ENCODE data around the gene EIF4A2.
A peak's percentile ranks its signal among the peaks of the same experiment; 100 is the strongest.
"Not testable (repeated sequence)": the region's sequence is repeated elsewhere in the genome, so short reads cannot be mapped to it uniquely, and the experiment has no call there.

Gene EIF4A2

GRCh38 chr3:186822388-186822759, 39.0 kb downstream of the EIF4A2 start:
- DNase-seq = not testable (repeated sequence)

DNA sequence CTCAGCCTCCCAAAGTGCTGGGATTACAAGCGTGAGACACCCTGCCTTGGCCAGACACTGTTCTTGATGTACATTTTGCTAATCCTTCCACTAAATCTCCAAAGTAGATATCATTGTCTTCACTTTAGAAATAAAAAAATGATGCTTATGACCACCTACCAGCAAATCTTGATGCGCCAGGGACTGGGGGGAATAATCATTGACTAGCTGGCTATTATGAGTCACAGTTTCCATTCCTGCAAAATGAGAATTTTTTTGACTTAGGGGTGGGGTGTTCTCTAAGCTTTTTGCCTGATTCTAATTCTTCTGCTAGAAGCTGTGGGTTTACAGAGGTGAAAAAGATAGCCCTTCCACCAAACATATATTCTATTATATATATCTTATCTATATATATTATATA, 40.0 kb downstream of the EIF4A2 start:
- DNase-seq = no peak

GRCh38 chr3:186824430-186825139, 41.2 kb downstream of the EIF4A2 start:
- DNase-seq = no peak

GRCh38 chr3:186825294-186825821, 42.0 kb downstream of the EIF4A2 start:
- DNase-seq = no peak

GRCh38 chr3:186825872-186826409, 42.6 kb downstream of the EIF4A2 start:
- no peak for DNase-seq

GRCh38 chr3:186826410-186826975, 43.1 kb downstream of the EIF4A2 start:
- DNase-seq = no peak

DNA sequence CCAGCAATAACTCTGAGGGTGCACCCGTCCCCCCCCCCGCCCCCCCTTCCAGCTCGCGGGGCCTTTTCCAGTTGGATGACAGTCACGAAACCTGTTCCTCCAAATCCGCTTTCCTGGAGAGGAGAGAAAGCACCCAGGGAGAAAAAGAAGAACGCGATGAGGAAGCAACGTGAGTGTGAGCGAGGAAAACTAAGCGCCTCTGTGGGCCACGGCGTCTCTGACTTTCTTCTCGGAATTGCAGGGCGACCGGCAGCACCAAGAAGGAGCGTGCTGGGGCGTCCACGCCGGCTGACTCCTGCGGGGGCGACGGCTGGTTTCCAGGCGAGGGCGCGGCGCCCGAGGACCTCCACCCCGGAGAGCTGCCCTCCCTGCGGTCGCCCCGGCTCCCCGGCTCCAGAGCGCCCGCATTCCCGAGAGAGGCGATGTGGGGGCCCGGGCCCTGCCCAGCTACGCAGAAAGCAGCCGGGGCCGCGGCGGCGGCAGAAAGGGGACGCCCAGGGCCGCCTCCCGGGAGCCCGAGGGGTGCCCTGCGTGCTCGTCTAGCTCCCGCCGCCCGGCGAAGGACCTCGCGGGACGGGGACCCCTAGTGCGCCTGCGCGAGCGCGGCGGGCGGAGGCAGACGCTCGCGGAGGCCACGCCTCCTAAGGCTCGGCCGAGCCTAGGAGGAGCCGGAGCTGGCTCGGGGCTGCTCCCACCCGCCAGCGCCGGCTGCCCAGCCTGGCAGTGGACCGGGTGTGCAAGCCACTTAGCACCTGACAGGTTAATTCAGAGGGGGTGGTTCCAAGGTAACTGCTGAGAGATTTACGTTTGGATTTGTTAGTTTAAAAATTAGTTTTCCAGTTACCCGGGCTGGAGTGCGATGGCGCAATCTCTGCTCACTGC, 43.8 kb downstream of the EIF4A2 start:
- DNase-seq = peak; percentile 72

GRCh38 chr3:186828340-186828739, 45.0 kb downstream of the EIF4A2 start:
- no peak for DNase-seq

DNA sequence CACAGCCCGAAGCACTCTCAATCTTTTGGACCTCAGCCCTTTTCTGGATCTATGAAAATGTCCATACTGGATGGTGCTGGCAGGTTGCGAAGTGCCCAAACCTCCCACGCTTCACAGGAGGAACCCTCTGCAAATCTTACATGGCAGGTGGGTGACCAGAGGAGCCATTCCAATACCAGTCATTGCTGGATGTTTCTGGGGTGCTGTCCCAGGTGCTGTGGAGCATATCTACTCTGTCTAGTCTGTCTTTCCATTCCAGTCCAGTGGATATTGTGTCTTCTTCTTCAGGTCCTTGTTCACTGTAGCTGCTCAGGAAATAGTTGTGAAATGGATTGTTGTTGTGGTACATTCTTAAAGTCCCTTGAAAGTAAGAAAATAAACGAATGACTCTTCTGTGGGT, 48.4 kb downstream of the EIF4A2 start:
- no peak for DNase-seq

DNA sequence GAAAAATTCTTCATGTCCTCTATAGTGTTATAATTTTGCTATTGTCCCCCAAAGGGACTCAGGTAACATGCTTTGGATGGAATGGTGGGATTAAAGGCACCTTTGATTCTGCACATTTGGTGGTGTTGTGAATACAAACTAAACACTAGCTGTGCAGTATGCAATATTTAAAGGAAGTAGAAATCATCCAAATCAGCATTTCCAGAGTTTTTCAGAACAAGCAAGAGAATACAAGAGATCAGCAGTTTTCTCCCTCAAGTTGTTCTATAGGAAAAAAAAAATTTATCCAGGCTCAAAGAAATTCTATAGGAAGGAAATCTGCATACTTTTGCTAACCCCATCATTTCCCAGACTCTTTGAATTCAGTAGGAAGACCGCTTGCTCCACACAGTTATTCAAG, 48.9 kb downstream of the EIF4A2 start:
- DNase-seq = no peak
